HG03139 (cell line): ENCODE data around the gene NUCKS1.
"Not testable (repeated sequence)": the region's sequence is repeated elsewhere in the genome, so short reads cannot be mapped to it uniquely, and the experiment has no call there.

Source experiments
- ATAC-seq: cut with Tn5 transposase; IDR thresholded peaks from one replicate; pipeline ENCODE4 v1.9.1; 2021; ENCODE audit not compliant: unreplicated experiment

Gene NUCKS1

GRCh38 chr1:205733438-205734175 is 16.4 kb downstream of the NUCKS1 start:
- no peak for ATAC-seq

DNA sequence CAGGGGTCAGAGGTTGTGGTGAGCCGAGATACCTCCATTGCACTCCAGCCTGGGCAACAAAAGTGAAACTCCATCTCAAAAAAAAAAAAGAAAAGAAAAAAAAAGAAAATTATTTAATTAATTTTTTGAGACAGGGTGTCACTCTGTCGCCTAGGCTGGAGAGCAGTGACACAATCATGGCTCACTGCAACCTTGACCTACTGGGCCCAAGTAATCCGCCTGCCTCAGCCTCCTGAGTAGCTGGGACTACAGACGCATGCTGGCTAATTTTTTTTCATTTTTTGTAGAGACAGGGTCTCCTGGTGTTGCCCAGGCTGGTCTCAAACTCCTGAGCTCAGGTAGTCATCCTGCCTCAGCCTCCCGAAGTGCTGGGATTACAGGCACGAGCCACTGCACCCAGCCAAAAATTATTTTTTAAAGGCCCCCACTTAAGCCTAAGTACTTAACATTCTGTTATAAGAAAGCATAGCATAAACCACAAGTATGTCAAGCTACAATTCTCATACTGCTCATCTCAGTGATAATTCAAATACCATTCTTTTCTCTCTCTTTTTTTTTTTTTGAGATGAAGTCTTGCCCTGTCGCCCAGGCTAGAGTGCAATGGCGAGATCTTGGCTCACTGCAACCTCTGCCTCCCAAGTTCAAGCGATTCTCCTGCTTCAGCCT is 19.9 kb downstream of the NUCKS1 start:
- ATAC-seq, result no peak

DNA sequence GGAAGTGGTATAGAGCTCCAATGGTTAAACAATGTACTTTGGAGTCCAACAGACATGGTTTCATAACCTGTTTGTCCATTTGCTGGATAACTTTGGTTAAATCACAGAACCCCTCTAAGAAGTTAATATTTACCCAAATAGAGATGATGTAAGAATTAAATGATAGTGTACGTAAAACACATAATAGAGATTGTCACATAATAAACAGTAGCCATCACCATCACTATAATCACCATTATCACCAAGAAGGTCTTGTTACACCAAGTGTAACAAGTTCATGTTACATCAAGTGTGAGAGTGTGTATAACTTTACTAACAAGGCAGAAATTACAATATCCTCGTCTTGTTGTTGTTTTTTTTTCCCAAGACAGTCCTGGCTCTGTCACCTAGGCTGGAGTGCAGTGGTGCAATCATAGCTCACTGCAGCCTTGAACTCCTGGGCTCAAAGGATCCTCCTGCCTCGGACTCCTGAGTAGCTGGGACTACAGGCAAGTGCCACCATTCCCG is 23.3 kb downstream of the NUCKS1 start:
- ATAC-seq, result no peak

DNA sequence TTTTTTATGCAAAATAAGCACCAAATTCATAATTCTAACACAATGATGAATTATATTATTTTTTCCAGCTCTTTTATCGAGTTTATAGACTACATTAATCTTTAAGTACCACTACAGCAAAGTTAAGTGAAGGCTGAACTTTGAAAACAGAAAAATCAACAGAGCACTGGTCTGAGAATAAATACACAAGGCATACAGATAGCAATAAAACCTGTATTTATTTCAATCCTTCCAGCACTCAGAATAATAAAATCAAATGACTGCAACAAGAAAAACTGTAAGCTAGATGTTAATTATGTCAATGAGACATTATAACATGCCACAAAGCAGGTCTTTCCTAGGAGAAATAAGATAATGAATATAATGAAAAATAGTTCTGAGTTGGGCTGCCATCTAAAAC is 24.5 kb downstream of the NUCKS1 start:
- ATAC-seq, result no peak

DNA sequence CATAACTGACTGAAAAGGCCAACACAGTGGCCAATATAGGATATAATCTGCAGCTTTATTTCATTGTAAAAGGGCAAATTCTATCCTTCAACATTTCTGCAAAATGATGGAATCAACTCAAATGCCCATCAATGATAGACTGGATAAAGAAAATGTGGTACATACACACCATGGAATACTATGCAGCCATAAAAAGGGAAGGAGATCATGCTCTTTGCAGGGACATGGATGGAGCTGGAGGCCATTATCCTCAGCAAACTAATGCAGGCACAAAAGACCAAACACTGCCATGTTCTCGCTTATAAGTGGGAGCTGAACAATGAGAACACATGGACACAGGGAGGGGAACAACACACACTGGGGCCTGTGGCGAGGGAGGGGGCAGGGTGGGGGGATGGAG is 29.2 kb downstream of the NUCKS1 start:
- ATAC-seq, result not testable (repeated sequence)

- no peak for ATAC-seq
These were observed 30.2 kb downstream of the NUCKS1 start for GRCh38 chr1:205719762-205720161.

DNA sequence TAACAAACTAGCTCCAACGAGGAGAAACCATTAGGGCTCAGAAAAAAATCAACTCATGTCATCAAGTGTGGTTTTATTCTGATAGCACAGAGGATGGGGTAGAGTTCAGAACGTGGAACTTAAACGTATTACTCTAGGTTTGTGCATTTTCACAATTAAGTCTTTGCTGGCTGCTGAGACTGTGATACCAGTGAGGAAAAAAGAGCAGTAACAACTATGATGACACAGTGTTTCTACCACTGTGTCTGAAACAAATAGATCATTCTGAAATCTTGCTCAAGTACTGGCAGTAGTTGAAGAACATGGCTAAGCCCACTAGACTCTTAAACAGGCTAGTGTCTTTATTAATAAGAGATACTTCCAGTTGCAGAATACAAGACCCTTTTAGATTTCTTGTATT is 31.0 kb downstream of the NUCKS1 start:
- ATAC-seq, result no peak

DNA sequence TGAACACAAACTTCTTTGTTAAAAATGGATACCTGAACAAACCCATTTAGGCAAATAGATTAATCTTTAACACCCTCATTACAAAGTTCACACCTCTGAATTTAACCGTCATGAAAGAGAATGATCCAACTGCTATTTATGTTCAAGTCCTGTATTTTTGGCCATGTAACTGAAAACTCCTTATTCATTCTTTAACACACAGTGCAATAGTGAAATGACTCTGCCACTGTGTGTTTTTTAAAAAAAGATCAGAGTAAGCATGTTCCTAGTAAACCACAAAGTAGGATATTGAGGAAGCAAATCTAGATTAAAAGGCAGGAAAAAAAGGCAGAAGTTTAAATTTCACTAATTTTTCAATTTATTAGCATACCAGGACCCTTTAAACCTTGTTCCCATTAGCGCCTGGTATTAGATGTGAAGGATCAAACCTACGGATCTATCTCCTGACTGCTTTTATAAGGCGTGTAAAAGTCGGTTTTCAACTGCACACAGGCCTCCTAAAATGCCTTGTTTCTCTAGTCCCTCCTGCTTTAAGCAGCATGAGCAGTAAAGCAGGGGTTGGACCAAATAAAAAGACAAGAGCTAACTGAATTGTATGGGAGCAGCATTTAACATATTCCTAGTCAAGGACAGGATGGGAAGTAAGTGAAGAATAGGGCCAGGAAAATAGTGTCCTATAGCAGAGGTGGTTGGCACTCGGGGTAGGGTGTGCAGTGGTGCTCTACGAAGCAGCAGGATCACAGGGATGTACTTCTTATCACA is 33.4 kb downstream of the NUCKS1 start:
- ATAC-seq, result no peak

- no peak for ATAC-seq
These were observed 34.4 kb downstream of the NUCKS1 start for GRCh38 chr1:205715628-205716027.

DNA sequence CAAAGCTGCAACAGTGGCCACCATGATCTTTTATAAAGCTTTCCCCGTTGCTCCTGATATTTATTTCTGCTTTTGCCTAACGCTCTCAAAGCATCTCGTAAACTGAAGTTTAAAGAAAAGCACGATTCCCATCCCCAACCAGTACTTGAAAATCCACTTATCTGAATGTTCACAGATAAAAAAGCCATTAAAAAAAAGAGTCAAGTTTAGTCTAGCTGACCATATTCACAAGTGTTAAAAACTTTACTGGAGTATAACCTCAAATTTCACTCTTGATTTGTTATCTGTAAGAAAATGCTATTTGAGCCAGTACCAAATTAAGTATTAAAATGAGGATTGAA is 35.1 kb downstream of the NUCKS1 start:
- ATAC-seq, result no peak

GRCh38 chr1:205714190-205714905 is 35.6 kb downstream of the NUCKS1 start:
- ATAC-seq, result no peak

GRCh38 chr1:205711105-205712048 is 38.6 kb downstream of the NUCKS1 start:
- no peak for ATAC-seq

DNA sequence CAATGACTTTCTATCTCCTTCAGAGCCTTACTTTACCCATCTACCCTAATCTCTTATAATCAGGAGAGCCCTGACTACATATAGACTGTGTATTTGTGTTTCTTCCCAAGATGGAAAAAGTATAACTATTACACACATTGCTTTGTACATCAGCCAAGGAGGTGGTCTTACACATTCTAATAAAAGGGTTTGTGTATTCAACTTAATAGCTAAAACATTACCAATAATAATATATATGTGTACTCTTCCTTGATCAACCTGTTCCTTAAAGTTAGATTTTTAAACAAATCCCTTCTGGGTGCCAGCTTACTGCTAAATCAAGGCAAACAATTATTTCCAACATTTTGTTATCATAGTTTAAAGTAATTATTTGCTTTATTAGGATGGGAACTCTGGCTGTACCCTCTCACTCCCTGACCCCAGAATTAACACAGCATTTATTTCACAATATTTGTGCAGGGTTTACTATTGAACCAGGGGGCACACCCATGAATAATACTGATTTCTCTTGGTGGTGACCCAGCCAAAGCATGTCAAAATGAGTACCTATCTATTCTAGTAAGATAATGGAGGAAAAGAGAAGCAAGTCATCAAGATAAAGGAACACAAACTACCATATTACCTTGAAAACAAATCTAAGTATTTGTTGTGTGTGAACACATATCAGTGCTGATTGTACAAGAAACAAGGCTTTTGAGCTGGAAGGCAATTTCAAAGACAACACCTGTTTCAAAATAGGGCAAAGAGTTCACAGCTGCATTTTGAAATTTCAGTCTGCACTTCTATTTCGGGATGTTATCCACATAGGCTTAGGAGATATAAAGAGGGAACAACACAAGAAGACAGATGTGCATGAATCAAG is 39.5 kb downstream of the NUCKS1 start:
- no peak for ATAC-seq

- no peak for ATAC-seq
These were observed 40.3 kb downstream of the NUCKS1 start for GRCh38 chr1:205709640-205710039.

- ATAC-seq, result no peak
These were observed 41.0 kb downstream of the NUCKS1 start for GRCh38 chr1:205709059-205709398.

DNA sequence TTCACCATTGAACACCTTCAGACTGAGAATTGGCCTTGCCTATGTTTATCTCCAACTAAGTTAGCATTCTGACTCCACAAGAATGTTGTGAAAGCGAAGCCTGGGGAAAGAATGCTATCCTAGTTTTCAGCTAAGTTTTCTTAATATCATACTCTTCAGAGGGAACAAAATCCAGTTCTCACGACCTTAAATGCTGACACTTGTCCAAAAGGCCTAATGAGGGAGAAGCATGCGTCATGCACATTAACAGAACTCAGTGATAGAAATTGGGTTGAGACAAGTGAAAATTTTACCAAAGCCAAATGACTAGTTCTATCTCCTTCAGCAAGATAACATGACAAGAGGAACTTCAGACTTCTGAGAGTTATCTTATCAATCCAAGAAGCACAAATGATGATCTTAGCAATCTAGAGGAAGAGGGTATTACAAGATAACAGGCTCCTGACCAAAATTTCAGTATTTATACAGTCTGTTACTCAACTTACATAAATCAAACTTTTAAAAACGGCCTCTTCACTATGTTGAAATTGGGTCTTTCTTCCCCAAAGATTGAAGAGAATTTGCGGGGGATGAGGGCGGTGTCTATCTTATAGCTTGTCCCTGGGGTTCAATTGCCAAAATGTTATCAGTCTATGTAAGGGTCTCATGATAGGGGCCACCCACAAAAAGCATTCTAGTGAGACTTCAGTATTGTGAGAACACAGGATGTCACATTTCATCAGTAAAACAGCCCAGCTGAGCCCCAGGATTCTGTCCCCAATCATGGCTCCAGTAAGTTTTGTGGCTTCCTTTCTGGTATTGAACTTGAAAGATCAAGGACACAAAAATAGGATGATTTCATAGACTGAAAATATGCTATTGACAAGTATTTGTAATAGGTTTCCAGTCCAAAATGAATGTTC is 43.1 kb downstream of the NUCKS1 start:
- ATAC-seq, result no peak

GRCh38 chr1:205704903-205705302 is 45.1 kb downstream of the NUCKS1 start:
- ATAC-seq, result no peak

GRCh38 chr1:205703072-205703471 is 46.9 kb downstream of the NUCKS1 start:
- no peak for ATAC-seq
